ENCODE measurements around the gene SNX19. TPM values are rescaled to one million over a fixed set of nuclear protein-coding genes. Genes with fewer than 3 reads are reported as not detected.

The SNX19 gene
- total and polyA plus RNA-seq, 9 donors: 19.3 to 77.4 (median 45.0) TPM

DNA sequence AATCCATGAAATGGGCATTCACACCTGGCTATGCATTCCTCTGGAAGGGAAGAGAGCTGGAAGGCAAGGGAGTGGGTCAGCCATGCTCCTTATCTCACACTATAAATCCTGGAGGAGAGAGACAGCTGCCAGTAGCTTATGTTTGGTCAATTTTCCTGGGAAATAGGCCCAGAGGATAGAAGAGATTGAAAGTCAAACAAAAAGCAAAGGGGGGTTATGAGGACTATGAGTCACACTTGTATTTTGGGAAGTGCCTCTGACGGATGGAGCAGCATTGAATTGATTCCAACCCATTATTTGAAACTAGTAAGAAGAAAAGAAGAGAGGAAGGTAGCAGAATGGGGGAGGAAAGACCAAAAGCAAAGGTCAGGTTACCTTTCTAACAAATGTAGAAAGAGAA is 25.0 kb downstream of the SNX19 start:
- DNase-seq: no peak
- H3K27ac ChIP-seq: no peak overlapping the region
- no peaks in the 10 kb centered on the region for H3K36me3 ChIP-seq
- intact Hi-C loops (cut with DNase I): loop anchor here in 2 of 4 donors (10.0 kb wide), 1 partner anchor 457 kb away; no protein-coding TSS in a partner anchor
- H3K4me3 ChIP-seq: no peak overlapping the region
- no peak for TF ChIP-seq POLR2A (IDR thresholded peaks at IDR 0.05)
- TF ChIP-seq, protein P1, sequence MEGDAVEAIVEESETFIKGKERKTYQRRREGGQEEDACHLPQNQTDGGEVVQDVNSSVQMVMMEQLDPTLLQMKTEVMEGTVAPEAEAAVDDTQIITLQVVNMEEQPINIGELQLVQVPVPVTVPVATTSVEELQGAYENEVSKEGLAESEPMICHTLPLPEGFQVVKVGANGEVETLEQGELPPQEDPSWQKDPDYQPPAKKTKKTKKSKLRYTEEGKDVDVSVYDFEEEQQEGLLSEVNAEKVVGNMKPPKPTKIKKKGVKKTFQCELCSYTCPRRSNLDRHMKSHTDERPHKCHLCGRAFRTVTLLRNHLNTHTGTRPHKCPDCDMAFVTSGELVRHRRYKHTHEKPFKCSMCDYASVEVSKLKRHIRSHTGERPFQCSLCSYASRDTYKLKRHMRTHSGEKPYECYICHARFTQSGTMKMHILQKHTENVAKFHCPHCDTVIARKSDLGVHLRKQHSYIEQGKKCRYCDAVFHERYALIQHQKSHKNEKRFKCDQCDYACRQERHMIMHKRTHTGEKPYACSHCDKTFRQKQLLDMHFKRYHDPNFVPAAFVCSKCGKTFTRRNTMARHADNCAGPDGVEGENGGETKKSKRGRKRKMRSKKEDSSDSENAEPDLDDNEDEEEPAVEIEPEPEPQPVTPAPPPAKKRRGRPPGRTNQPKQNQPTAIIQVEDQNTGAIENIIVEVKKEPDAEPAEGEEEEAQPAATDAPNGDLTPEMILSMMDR (IDR thresholded peaks at IDR 0.05): no peak
- TF ChIP-seq EP300 (IDR thresholded peaks at IDR 0.05): no peak
- H3K27me3 ChIP-seq: no peaks in the 10 kb centered on the region
- H3K4me1 ChIP-seq (ENCODE audit: insufficient read depth): peaks cover 4% of the 10 kb centered on the region
- no peaks in the 10 kb centered on the region for H3K9me3 ChIP-seq
- WGBS, 3 donors: 13 to 16% (median 15%) methylated on average over 1 of the region's 1 CpG

DNA sequence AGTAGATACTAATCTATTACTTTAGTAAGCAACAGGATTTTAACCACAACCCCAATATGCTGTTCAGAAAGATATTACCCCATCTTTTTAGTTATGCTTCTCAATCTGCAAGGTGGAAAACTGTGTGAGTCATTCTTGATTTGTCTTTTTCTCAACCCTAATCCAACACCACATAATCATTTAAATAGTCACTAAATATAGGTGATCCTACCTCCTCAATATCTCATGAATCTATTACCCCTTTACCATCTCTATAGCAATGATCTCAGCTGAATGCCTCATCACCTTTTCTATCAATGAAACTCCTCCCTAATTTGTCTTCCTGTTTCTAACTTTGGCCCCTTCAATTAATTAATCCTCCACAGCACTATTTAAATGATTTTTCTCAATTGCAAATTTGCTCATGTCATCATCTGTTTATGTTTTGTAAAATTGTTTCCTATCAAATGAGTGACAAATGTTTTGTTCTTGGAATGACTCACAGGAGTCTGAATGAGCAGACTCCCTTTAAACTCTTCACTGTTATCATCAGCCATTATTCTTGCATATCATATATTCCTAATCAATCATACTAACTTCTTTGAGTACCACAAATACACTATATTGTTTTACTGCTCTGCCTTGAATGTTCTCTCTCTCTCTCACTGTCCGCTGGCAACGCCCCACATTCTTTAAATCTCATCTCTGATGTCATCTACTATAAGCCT is 26.1 kb downstream of the SNX19 start:
- TF ChIP-seq, protein P1 (IDR thresholded peaks at IDR 0.05): no peak
- TF ChIP-seq POLR2A (IDR thresholded peaks at IDR 0.05) (no peak), EP300 (IDR thresholded peaks at IDR 0.05) (no peak)
- H3K36me3 ChIP-seq: no peaks in the 10 kb centered on the region
- 90 to 92% (median 91%) methylated on average over 2 of the region's 2 CpGs for WGBS, 3 donors

DNA sequence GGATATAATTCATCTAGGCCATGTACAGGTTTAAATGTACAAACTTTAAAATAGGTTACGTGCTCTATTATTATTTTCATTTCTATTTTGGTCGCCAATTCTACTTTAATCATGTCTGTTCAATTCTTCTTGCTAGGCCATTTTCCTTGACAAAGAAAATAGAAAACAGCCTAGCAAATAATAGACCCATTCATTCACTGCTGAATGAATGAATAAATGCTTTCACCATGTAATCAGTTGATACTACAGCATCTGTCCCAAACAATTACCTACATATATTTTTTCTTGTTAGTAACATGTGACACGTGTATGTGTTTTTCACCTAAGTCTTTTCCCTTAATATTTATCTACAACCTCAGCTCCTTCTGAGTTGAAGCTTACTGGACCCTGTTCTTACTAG is 27.5 kb downstream of the SNX19 start:
- TF ChIP-seq, protein P1 (IDR thresholded peaks at IDR 0.05): no peak
- TF ChIP-seq POLR2A (IDR thresholded peaks at IDR 0.05) (no peak), EP300 (IDR thresholded peaks at IDR 0.05) (no peak)
- H3K4me3 ChIP-seq: no peak overlapping the region
- H3K9me3 ChIP-seq: no peaks in the 10 kb centered on the region
- H3K4me1 ChIP-seq (ENCODE audit: insufficient read depth): peaks cover 2% of the 10 kb centered on the region
- intact Hi-C loops (cut with DNase I): no loop called here
- no peak for DNase-seq
- no peaks in the 10 kb centered on the region for H3K36me3 ChIP-seq
- no peaks in the 10 kb centered on the region for H3K27me3 ChIP-seq
- WGBS, 3 donors: 91 to 96% (median 93%) methylated on average over 3 of the region's 3 CpGs
- no peak overlapping the region for H3K27ac ChIP-seq

More for the DNA sequence above, 26.1 kb downstream of the SNX19 start:
- intact Hi-C loops (cut with DNase I): loop anchor here in 2 of 4 donors (10.0 kb wide), 1 partner anchor 455 kb away; no protein-coding TSS in a partner anchor
- Histone ChIP-seq H3K27me3 (no peaks in the 10 kb centered on the region), H3K9me3 (no peaks in the 10 kb centered on the region), H3K27ac (no peak overlapping the region), H3K4me3 (no peak overlapping the region), H3K4me1 (ENCODE audit: insufficient read depth) (peaks cover 4% of the 10 kb centered on the region)
- no peak for DNase-seq

DNA sequence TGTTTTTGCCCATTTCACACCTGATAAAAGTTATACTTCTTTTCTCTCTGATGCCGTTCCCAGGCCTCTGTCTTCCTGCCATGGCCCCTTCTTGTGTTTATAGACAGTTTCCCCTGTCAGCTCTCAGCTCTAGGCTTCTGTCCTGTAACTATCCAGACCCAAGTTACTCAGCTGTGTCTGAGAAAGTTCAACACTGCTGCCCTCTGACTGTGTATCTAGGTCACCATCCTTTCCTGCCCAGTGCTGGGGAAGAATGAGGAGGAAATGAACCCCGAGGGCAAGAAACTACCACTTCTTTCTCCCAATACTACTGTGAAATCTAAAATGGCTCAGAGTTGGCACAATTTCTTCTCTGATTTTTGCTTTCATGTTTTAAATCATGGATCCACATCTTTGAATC is 29.6 kb downstream of the SNX19 start:
- Histone ChIP-seq H3K27ac (no peak overlapping the region), H3K4me3 (no peak overlapping the region), H3K9me3 (no peaks in the 10 kb centered on the region), H3K36me3 (no peaks in the 10 kb centered on the region), H3K4me1 (ENCODE audit: insufficient read depth) (no peaks in the 10 kb centered on the region), H3K27me3 (no peaks in the 10 kb centered on the region)
- 80 to 89% (median 87%) methylated on average over 2 of the region's 2 CpGs for WGBS, 3 donors
- no peak for DNase-seq
- intact Hi-C loops (cut with DNase I): no loop called here
- no peak for TF ChIP-seq EP300 (IDR thresholded peaks at IDR 0.05)
- no peak for TF ChIP-seq POLR2A (IDR thresholded peaks at IDR 0.05)
- TF ChIP-seq, protein P1 (IDR thresholded peaks at IDR 0.05): no peak
